Testis (tissue), 3 donors: Measurements from ENCODE around the gene ZMIZ2. TPM values are rescaled to one million over a fixed set of nuclear protein-coding genes. Genes with fewer than 3 reads are reported as not detected.

ENCODE experiments used
- DNase-seq: peaks from one replicate; pipeline ENCODE4 v3.0.0-alpha.2; 2019
- H3K27ac ChIP-seq, 2 donors: fragments of 200-600 bp; sonication (generic); one replicate each; pipeline ENCODE4 v1.5.1; 2019
- H3K27me3 ChIP-seq: fragments of 200-600 bp; sonication (generic); one replicate; pipeline ENCODE4 v1.5.1; 2019
- H3K36me3 ChIP-seq: fragments of 200-600 bp; sonication (generic); one replicate; pipeline ENCODE4 v1.5.1; 2017; ENCODE audit warnings: low read depth; ENCODE audit errors: missing control alignments
- H3K4me1 ChIP-seq: fragments of 200-600 bp; sonication (generic); one replicate; pipeline ENCODE4 v1.5.1; 2019
- H3K4me3 ChIP-seq, 2 donors: fragments of 200-600 bp; sonication (generic); one replicate each; pipeline ENCODE4 v1.5.1; 2017 to 2019
- H3K9me3 ChIP-seq: fragments of 200-600 bp; sonication (generic); one replicate; pipeline ENCODE4 v1.5.1; 2017
- CTCF ChIP-seq, 3 experiments: fragments of 450-650 bp in 2 of 3; fragments of 200-600 bp in 1 of 3; sonication (generic) in 1 of 3; IDR thresholded peaks; one replicate each; pipeline ENCODE4 v1.5.1; 2016 to 2019; ENCODE audit warnings: antibody characterized with exemption in 3 of 3, mild to moderate bottlenecking in 2 of 3, moderate library complexity in 1 of 3
- POLR2A ChIP-seq: fragments of 450-650 bp; IDR thresholded peaks from one replicate; pipeline ENCODE4 v1.6.1; 2017; ENCODE audit warnings: antibody characterized with exemption, mild to moderate bottlenecking, moderate library complexity
- WGBS, 2 donors: methylation state at CpG; one replicate each; pipeline ENCODE4 v1.1.5; 2018; 5-methylcytosine and 5-hydroxymethylcytosine counted together
- intact Hi-C: fragments of 100-400 bp; cut with DNase I; formaldehyde crosslinking; loops from one replicate; pipeline ENCODE4 v1.15.1; 2023; ENCODE audit warnings: low total_unique reads
- polyA plus RNA-seq: library from polyadenylated mRNA; stranded (reverse); fragments of 350-450 nt; fragmentation: Illumina TruSeq; extraction: RNeasy Lipid Tissue Mini Kit (QIAGEN cat#74804); gene quantifications from one replicate; pipeline ENCODE4 v1.2.3, GENCODE V29; 2014; ENCODE audit warnings: low read depth, low replicate concordance; ENCODE audit not compliant: insufficient read depth
- total RNA-seq, 2 donors: library from RNA; depleted of rRNA; stranded (reverse); fragments of >200 nt; gene quantifications; one replicate each; pipeline ENCODE4 v1.2.3, GENCODE V29; 2016

Gene ZMIZ2
- total and polyA plus RNA-seq, 3 donors from 2014 or later, result 47.9 to 86.6 (median 85.9) TPM

GRCh38 chr7:44787041-44787440 is 38.4 kb downstream of the ZMIZ2 start:
- no peaks in the 10 kb centered on the region for H3K27me3 ChIP-seq
- no peaks in the 10 kb centered on the region for H3K36me3 ChIP-seq
- WGBS, 2 donors, result 76 to 81% methylated on average over 4 of the region's 4 CpGs
- no peak for DNase-seq
- H3K4me3 ChIP-seq, result no peak overlapping the region
- no peak for TF ChIP-seq CTCF (IDR thresholded peaks at IDR 0.05)
- TF ChIP-seq POLR2A, result no peak
- no peaks in the 10 kb centered on the region for H3K4me1 ChIP-seq
- no peaks in the 10 kb centered on the region for H3K9me3 ChIP-seq
- H3K27ac ChIP-seq, result no peak overlapping the region
- intact Hi-C loops, result no loop called here

- H3K9me3 ChIP-seq, result no peaks in the 10 kb centered on the region
- intact Hi-C loops, result no loop called here
- no peaks in the 10 kb centered on the region for H3K27me3 ChIP-seq
- no peak overlapping the region for H3K27ac ChIP-seq
- TF ChIP-seq POLR2A (no peak), CTCF (IDR thresholded peaks at IDR 0.05) (no peak)
- no peak overlapping the region for H3K4me3 ChIP-seq
- WGBS, 2 donors, result 61 to 83% methylated on average over 3 of the region's 3 CpGs
- no peak for DNase-seq
- no peaks in the 10 kb centered on the region for H3K4me1 ChIP-seq
- H3K36me3 ChIP-seq, result no peaks in the 10 kb centered on the region
Measured at GRCh38 chr7:44787762-44788161, 39.1 kb downstream of the ZMIZ2 start.

- intact Hi-C loops, result no loop called here
- no peak for DNase-seq
Measured at GRCh38 chr7:44789990-44790389, 41.3 kb downstream of the ZMIZ2 start.

GRCh38 chr7:44791278-44792219 is 42.9 kb downstream of the ZMIZ2 start:
- no peaks in the 10 kb centered on the region for H3K27me3 ChIP-seq
- no peaks in the 10 kb centered on the region for H3K9me3 ChIP-seq
- no peaks in the 10 kb centered on the region for H3K4me1 ChIP-seq
- no peak for DNase-seq
- H3K27ac ChIP-seq, result peak overlapping the region; percentile 16 to 45
- H3K36me3 ChIP-seq, result no peaks in the 10 kb centered on the region
- no peak overlapping the region for H3K4me3 ChIP-seq
- TF ChIP-seq POLR2A, result no peak
- 77 to 81% methylated on average over 8 of the region's 8 CpGs for WGBS, 2 donors
- intact Hi-C loops, result no loop called here

More at GRCh38 chr7:44789990-44790389, 41.3 kb downstream of the ZMIZ2 start:
- H3K4me3 ChIP-seq, result no peak overlapping the region
- WGBS, 2 donors, result 84% methylated on average over 5 of the region's 5 CpGs
- H3K4me1 ChIP-seq, result no peaks in the 10 kb centered on the region
- no peaks in the 10 kb centered on the region for H3K27me3 ChIP-seq
- TF ChIP-seq POLR2A (no peak), CTCF (IDR thresholded peaks at IDR 0.05) (no peak)
- H3K36me3 ChIP-seq, result no peaks in the 10 kb centered on the region
- no peak overlapping the region for H3K27ac ChIP-seq
- H3K9me3 ChIP-seq, result no peaks in the 10 kb centered on the region

- WGBS, 2 donors, result 67 to 71% methylated on average over 5 of the region's 5 CpGs
- DNase-seq, result no peak
Measured at GRCh38 chr7:44793919-44794318, 45.3 kb downstream of the ZMIZ2 start.

More at GRCh38 chr7:44793919-44794318, 45.3 kb downstream of the ZMIZ2 start:
- intact Hi-C loops, result no loop called here
- H3K27ac ChIP-seq, result no peak overlapping the region
- H3K9me3 ChIP-seq, result no peaks in the 10 kb centered on the region
- no peak overlapping the region for H3K4me3 ChIP-seq
- TF ChIP-seq CTCF (IDR thresholded peaks at IDR 0.05), result no peak
- no peak for TF ChIP-seq POLR2A
- H3K27me3 ChIP-seq, result no peaks in the 10 kb centered on the region
- no peaks in the 10 kb centered on the region for H3K36me3 ChIP-seq
- H3K4me1 ChIP-seq, result peaks cover 10% of the 10 kb centered on the region
